Brain microvascular endothelial cell (primary cell): ENCODE results near the gene SPAG16.
A peak's percentile ranks its signal among the peaks of the same experiment; 100 is the strongest.

Source experiments
- DNase-seq: peaks from one replicate; pipeline ENCODE4 v3.0.0-alpha.2; 2020
- H3K27ac ChIP-seq: fragments of 250-450 bp; sonication (Bioruptor Pico); 2 replicates; pipeline ENCODE4 v1.5.1; 2020; ENCODE audit warnings: mild to moderate bottlenecking, moderate library complexity
- H3K27me3 ChIP-seq: fragments of 250-450 bp; sonication (Bioruptor Pico); replicated peaks from 2 replicates; pipeline ENCODE4 v1.5.1; 2020; ENCODE audit warnings: mild to moderate bottlenecking
- H3K36me3 ChIP-seq: fragments of 250-450 bp; sonication (Bioruptor Pico); replicated peaks from 2 replicates; pipeline ENCODE4 v1.5.1; 2020; ENCODE audit warnings: mild to moderate bottlenecking
- H3K4me3 ChIP-seq: 2 replicates; pipeline ENCODE4 v1.5.1; 2011; ENCODE audit warnings: low read depth, mild to moderate bottlenecking, control low read depth, low read length, moderate library complexity
- CTCF ChIP-seq: IDR thresholded peaks from 2 replicates; pipeline ENCODE4 v1.5.1; 2011; ENCODE audit warnings: low read depth, mild to moderate bottlenecking, moderate library complexity, low read length, control low read depth, inconsistent platforms; ENCODE audit errors: missing control alignments
- in situ Hi-C: cut with HindIII; loops from 2 replicates; pipeline ENCODE4 v1.10.0; 2017; ENCODE audit warnings: low sequenced_read_pairs, low pct_ligation_motif_present

The SPAG16 gene

GRCh38 chr2:214107726-214108125 is 823.5 kb downstream of the SPAG16 start:
- TF ChIP-seq CTCF = no peak
- no peaks in the 10 kb centered on the region for H3K36me3 ChIP-seq
- in situ Hi-C loops = no loop called here
- no peak for DNase-seq
- H3K27ac ChIP-seq = no peak overlapping the region
- no peak overlapping the region for H3K4me3 ChIP-seq
- no peaks in the 10 kb centered on the region for H3K27me3 ChIP-seq

GRCh38 chr2:214108598-214108997 is 824.3 kb downstream of the SPAG16 start:
- in situ Hi-C loops = no loop called here
- no peak for TF ChIP-seq CTCF
- DNase-seq = no peak
- Histone ChIP-seq H3K27ac (no peak overlapping the region), H3K4me3 (no peak overlapping the region), H3K36me3 (no peaks in the 10 kb centered on the region), H3K27me3 (no peaks in the 10 kb centered on the region)

GRCh38 chr2:214117054-214117453 is 832.8 kb downstream of the SPAG16 start:
- no peak for TF ChIP-seq CTCF
- Histone ChIP-seq H3K36me3 (no peaks in the 10 kb centered on the region), H3K4me3 (no peak overlapping the region), H3K27ac (no peak overlapping the region), H3K27me3 (no peaks in the 10 kb centered on the region)
- DNase-seq = no peak
- in situ Hi-C loops = no loop called here

- DNase-seq = peak; percentile 1
- in situ Hi-C loops = no loop called here
- Histone ChIP-seq H3K36me3 (no peaks in the 10 kb centered on the region), H3K27ac (no peak overlapping the region), H3K27me3 (no peaks in the 10 kb centered on the region), H3K4me3 (no peak overlapping the region)
- TF ChIP-seq CTCF = no peak
Measured at GRCh38 chr2:214126135-214126534, 841.9 kb downstream of the SPAG16 start.

GRCh38 chr2:214127170-214127569 is 842.9 kb downstream of the SPAG16 start:
- no peaks in the 10 kb centered on the region for H3K36me3 ChIP-seq
- no peak for TF ChIP-seq CTCF
- no peak overlapping the region for H3K4me3 ChIP-seq
- DNase-seq = no peak
- no peaks in the 10 kb centered on the region for H3K27me3 ChIP-seq
- no peak overlapping the region for H3K27ac ChIP-seq
- in situ Hi-C loops = no loop called here

- Histone ChIP-seq H3K27ac (no peak overlapping the region), H3K36me3 (no peaks in the 10 kb centered on the region), H3K4me3 (no peak overlapping the region), H3K27me3 (no peaks in the 10 kb centered on the region)
- in situ Hi-C loops = no loop called here
- TF ChIP-seq CTCF = no peak
- peak; percentile 49 for DNase-seq
Measured at GRCh38 chr2:214127571-214127970, 843.3 kb downstream of the SPAG16 start.
